GM18520 (cell line): ENCODE measurements around the gene NPTX1.

Experiments
- ATAC-seq: cut with Tn5 transposase; IDR thresholded peaks from one replicate; pipeline ENCODE4 v1.9.1; 2021; ENCODE audit not compliant: unreplicated experiment

Gene NPTX1

DNA sequence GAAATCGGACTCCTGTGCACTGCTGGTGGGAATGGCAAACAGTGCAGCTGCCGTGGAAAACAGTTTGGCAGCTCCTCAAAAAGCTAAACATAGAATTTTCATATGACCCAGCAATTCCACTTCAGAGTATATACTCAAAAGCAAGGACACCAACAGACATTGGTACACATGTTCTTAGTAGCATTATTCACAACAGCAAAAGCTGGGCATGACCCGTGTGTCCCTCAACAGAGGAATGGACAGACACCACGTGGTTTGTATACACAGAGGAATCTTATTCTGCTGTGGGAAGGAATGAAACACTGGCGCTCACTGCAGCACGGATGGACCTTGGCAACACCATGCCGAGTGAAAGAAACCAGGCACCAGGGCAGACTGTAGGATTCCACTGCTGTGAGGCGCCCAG, 16.0 kb downstream of the NPTX1 start:
- ATAC-seq: no peak

DNA sequence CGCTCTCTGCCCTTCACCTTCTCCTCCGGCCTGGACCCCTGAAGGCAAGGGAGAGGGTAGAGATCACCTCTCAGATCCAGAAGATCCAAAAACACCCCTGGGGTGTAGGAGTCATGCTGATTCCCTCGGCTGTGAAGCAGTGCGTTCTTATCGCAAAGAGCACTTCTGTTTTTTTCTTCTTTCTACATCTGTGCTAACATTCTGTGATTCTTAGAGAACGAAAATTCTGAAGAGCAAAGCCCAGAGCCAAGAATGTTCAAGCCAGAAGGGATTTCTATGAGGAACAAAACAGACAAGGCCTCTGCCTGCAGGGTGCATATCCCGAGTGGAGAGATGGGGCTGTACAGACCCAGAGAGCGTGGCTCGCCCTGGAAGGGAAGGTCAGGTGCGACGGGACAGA, 17.2 kb downstream of the NPTX1 start:
- no peak for ATAC-seq

- no peak for ATAC-seq
These were observed 18.4 kb downstream of the NPTX1 start for GRCh38 chr17:80458016-80458415.

GRCh38 chr17:80457236-80457856, 19.1 kb downstream of the NPTX1 start:
- no peak for ATAC-seq

DNA sequence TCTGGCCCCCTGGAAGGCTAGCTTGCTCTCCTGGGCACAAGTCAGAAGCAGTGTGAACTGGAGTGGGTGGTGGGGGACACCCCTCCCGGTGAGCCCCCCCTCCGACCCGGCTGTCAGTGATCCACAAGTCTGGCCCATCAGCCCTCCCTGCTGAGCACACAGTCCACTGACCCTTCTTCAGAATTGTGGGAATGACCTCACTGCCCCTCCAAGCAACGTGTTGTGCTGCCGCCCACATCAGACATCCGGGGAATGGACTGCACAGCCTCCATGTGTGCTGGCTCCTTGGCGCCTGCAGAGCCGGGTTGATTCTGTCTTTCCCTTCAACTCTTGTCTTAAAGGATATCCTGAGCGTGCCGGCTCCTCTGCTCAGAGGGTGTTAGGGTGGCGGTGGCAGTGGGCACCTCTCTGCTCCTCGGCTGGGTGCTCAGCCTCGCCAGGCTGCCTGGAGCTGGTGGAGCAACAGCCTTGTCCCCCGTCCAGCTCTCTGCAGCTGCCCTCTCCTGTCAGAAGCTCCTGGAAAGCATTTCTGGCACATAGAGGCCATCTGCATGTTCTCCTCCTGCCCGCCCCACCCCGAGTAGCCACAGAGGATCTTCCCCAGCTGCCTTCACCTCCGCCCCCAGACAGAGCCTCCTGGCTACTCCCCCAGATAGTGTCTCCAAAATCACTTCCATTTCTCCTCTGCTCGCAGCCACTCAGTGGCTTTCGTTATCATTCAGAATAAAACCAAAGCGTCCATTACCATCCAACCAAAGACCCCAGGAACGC, 19.8 kb downstream of the NPTX1 start:
- no peak for ATAC-seq

DNA sequence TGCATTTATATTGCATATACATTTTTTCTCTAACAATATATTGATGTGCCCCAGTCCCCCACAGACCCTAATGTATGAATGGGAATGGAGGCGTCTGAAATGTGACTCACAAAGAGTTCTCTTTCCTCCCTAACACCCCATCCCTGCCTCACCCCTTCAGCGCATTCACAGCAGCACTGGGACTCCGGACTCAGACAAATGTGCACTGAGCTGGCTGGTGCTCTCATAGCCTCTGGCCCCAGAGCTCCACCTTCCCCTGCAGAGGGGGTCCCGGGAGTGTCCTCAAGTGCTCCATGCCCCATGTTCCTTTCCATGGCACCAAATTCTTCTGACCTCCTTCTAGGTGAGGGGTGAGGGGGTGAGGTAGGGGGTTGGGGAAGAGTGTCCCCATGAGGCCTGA, 20.6 kb downstream of the NPTX1 start:
- ATAC-seq: no peak

DNA sequence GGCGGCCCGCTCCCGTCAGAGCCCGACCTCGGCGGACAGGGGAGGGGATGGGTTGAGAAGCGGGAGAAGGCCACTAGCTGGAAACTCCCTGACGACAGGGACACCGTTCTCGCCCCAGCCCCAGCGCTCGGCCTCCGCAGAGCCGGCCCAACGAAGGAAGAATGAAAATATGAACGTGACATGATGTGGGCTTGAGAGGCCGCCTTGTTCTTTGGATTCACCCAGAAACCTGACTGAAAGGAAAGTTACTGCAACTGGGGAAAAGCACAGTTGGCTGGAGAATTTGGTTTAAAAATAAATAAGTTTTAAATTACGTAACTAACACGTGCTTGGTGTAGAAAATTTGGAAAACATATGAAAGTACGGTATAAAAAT, 21.1 kb downstream of the NPTX1 start:
- peak; percentile 3 for ATAC-seq

DNA sequence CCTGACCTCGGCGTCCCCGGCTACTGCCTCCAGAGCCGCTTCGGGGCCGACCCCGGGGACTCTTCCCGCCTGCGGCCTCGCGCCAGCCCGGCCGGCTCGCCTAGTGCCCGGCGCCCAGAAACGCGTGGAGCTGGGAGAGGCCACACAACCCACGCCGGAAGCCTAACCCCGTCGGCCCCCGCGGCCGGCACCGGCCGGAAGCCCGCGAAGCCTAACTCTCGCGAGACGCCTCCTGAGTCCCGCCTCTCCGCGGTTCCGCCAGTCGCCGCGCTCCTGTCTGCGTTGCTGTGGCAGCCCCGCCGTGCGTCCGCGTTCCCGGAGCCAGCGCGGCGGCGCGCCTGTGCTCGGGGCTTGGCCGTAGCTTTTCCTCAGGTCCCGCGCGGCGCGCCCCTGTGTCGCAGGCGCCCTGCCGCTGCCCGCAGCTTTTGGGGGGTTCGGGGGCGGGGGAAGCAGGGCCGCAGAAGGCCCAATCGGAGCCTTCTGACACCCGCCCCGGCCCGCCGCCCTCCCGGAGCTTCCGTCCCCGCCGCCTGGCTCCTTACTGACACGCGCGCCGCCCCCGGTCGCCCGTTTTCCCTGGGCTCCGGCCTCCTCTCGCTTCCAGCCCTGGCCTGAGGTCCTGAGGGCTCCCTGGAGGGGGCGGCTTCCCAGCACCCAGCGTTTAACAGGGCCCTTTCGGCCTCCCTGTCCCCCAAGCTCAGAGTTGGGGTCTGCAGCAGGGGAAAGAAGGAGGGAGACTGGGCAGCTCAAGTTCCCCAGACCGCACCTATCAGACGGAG, 21.7 kb downstream of the NPTX1 start:
- peak; percentile 84 for ATAC-seq

- ATAC-seq: no peak
These were observed 22.3 kb downstream of the NPTX1 start for GRCh38 chr17:80453998-80454556.

GRCh38 chr17:80453126-80453997, 23.0 kb downstream of the NPTX1 start:
- no peak for ATAC-seq

DNA sequence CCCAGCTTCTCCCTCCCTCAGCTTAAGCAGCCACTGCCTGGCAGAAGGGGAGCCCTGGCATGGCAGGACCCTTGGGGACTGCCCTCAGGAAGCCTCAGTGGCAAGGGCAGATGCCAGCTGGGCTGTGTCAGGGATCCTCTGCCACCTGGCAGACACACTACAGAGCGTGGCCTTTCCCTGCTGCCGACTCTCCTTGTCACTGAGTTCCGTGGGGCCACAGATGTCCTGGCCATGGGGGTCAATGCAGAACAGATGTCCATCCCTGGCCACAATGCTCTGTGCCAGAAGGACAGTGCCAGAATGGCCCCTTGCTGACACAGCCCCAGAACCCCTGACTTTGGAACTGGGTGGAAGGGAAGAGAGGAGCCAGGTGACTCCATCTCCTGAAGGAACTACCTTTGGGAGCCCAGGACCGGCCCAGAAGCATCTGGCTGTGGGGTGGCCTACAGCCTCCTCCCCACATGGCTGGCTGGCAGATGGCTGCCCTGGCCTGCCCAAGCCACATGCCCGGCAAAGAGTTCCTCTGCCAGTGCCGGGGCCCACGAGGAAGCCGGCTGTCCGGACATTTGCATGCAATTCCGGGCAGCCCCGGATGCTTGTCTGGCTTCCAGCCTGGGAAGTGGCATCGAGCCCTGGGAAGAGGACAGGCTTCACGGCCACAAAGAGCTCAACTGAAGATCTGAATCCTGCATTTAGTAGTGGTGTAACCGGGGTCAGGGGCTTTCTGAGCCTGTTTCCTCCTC, 24.1 kb downstream of the NPTX1 start:
- no peak for ATAC-seq

DNA sequence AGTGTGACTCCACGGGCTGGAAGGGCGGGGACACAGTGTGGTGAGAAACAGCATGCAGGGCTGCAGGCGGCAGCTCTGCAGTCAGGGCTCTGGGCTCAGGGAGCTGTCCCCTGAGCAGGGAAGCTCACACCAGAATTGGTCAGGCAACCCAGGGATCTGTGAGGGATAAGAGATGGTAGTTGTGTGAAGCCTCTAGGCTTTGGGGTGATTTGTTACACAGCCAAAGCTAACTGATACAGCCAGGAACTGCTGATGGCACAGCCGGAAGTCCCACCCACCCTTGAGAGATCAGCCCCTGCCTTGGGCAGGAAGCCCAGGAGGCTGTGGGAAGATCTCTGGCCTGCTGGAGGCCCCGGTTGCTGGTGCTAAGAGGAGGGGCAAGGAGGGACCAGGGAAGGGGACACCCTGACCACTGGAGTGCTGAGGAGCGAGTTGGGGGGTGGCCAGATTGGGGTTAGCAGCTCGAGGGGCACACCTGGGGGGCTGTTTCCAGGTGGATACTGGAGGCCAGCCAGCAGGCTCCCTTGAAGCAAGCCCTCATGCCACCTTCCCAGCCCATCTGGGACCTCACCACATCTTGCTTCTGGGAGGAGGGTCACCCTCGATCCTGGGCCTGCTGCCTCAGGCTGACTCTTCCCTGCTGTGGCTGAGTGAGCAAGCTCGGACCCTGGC, 25.2 kb downstream of the NPTX1 start:
- ATAC-seq: no peak

- no peak for ATAC-seq
These were observed 26.4 kb downstream of the NPTX1 start for GRCh38 chr17:80449930-80450576.

- ATAC-seq: no peak
These were observed 27.0 kb downstream of the NPTX1 start for GRCh38 chr17:80449194-80449929.

DNA sequence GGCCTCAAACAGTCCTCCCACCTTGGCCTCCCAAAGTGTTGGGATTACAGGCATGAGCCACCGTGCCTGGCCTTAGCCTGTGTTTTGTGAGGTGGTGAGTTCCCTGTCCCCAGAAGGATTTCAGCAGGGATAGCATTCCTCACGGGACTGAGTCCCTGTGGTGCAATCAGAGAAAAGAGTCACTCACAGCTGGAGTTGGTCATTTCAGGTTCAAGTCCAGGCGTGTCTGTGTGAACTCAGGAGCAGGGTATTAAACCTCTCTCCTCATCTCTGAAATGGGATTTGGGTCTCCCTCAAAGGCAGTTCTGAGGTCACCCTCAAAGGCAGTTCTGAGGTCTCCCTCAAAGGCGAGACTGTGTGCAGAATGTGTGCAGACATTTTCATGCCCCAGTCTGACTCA, 28.6 kb downstream of the NPTX1 start:
- ATAC-seq: no peak

- ATAC-seq: no peak
These were observed 29.6 kb downstream of the NPTX1 start for GRCh38 chr17:80446645-80447405.

GRCh38 chr17:80445726-80446110, 30.7 kb downstream of the NPTX1 start:
- ATAC-seq: no peak
